HEK293 (cell line): ENCODE measurements around the gene OSBP.

Experiments used
- CTCF ChIA-PET: fragments of 350-600 bp; formaldehyde crosslinking; extraction: SDS; loops from one replicate; lab custom pipeline; 2021; ENCODE audit warnings: antibody characterized with exemption; lab: Yijun Ruan, JAX
- POLR2A ChIA-PET: fragments of 300-600 bp; formaldehyde crosslinking; extraction: SDS; loops from one replicate; lab custom pipeline; 2020; ENCODE audit warnings: antibody characterized with exemption, inconsistent platforms; lab: Yijun Ruan, JAX
- H3K27ac ChIP-seq: fragments of 200-500 bp; sonication (Bioruptor generic); 2 replicates; pipeline ENCODE4 v1.5.1; 2014; ENCODE audit warnings: low read depth, low read length, control low read depth, inconsistent platforms; ENCODE audit errors: extremely low read depth
- H3K36me3 ChIP-seq, 2 experiments: fragments of 200-500 bp in 1 of 2; sonication (Bioruptor generic) in 1 of 2; 1 replicate in 1 of 2; 2 replicates in 1 of 2; pipeline ENCODE4 v1.5.1; 2014 to 2017; ENCODE audit warnings: inconsistent platforms in 2 of 2, low read length in 2 of 2; ENCODE audit not compliant: control insufficient read depth in 2 of 2, insufficient read depth in 1 of 2
- H3K4me1 ChIP-seq: fragments of 200-500 bp; sonication (Bioruptor generic); 2 replicates; pipeline ENCODE4 v1.5.1; 2014; ENCODE audit warnings: mild to moderate bottlenecking, low read length, inconsistent platforms; ENCODE audit not compliant: control insufficient read depth, insufficient read depth
- H3K4me3 ChIP-seq: 2 replicates; pipeline ENCODE4 v1.5.1; 2011; ENCODE audit warnings: low read depth, mild to moderate bottlenecking, control low read depth, low read length, moderate library complexity
- H3K9me3 ChIP-seq: fragments of 200-500 bp; sonication (Bioruptor generic); 2 replicates; pipeline ENCODE4 v1.5.1; 2014; ENCODE audit warnings: low read depth, low read length, inconsistent platforms; ENCODE audit not compliant: control insufficient read depth, insufficient read depth
- SP2 ChIP-seq: fragments of 450-650 bp; formaldehyde crosslinking; IDR thresholded peaks from 2 replicates; pipeline ENCODE4 v1.5.1; 2016; ENCODE audit warnings: missing biosample characterization, missing genetic modification characterization
- ZBTB20 ChIP-seq: fragments of 450-650 bp; formaldehyde crosslinking; IDR thresholded peaks from 2 replicates; pipeline ENCODE4 v1.5.1; 2016; ENCODE audit warnings: missing biosample characterization, missing genetic modification characterization
- ZBTB48 ChIP-seq: fragments of 450-650 bp; formaldehyde crosslinking; IDR thresholded peaks from 2 replicates; pipeline ENCODE4 v1.5.1; 2016; ENCODE audit warnings: missing biosample characterization, missing genetic modification characterization
- ZNF211 ChIP-seq: fragments of 450-650 bp; formaldehyde crosslinking; IDR thresholded peaks from 2 replicates; pipeline ENCODE4 v1.5.1; 2016; ENCODE audit warnings: low read depth, missing biosample characterization, missing genetic modification characterization
- ZNF214 ChIP-seq: fragments of 450-650 bp; formaldehyde crosslinking; IDR thresholded peaks from 2 replicates; pipeline ENCODE4 v1.5.1; 2017; ENCODE audit warnings: missing biosample characterization, mild to moderate bottlenecking, missing genetic modification characterization, borderline replicate concordance
- ZNF335 ChIP-seq: fragments of 450-650 bp; formaldehyde crosslinking; conservative IDR thresholded peaks from 2 replicates; pipeline ENCODE4 v1.5.1; 2016; ENCODE audit warnings: missing biosample characterization, missing genetic modification characterization
- ZNF626 ChIP-seq: fragments of 450-650 bp; sonication (Bioruptor Pico); formaldehyde crosslinking; IDR thresholded peaks from 2 replicates; pipeline ENCODE4 v1.5.1; 2018; ENCODE audit warnings: missing biosample characterization, missing genetic modification characterization, inconsistent platforms
- TF ChIP-seq, protein P1 (sequence below): fragments of 450-650 bp; formaldehyde crosslinking; IDR thresholded peaks from 2 replicates; pipeline ENCODE4 v1.5.1; 2016; ENCODE audit warnings: missing biosample characterization, missing genetic modification characterization
- TF ChIP-seq, protein P2 (sequence below): fragments of 450-650 bp; formaldehyde crosslinking; IDR thresholded peaks from 2 replicates; pipeline ENCODE4 v1.5.1; 2016; ENCODE audit warnings: missing biosample characterization, missing genetic modification characterization, low read depth

OSBP gene

DNA sequence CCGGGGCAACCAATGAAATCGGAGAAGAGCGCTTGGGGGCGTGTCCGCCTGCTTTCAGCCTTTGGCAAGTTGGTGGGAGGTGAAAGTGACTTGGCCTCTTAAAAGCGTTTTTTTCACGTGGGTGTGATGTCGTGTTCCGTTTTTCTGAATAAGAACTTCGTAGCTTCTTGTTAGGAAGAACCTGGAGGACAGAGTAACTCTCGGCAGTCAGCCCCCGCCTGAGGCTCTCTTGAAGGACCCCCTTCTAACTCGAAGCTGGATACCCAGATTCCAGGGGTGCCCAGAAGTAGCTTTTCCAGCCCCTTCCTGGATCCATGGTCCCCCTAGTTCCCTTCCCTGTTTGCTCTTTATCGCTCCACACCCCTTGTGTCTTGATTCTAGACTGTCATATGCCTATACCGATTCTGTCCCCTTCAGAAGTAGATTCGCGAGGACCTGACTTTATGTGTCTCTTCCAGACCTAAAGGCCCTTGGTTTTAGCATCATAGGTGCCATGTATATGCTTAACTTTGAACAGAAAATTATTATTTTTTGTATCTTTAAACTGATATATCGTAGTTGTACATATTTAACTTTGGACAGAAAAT lies 915 bp upstream of the OSBP start (continued):
- TF ChIP-seq, protein P1, sequence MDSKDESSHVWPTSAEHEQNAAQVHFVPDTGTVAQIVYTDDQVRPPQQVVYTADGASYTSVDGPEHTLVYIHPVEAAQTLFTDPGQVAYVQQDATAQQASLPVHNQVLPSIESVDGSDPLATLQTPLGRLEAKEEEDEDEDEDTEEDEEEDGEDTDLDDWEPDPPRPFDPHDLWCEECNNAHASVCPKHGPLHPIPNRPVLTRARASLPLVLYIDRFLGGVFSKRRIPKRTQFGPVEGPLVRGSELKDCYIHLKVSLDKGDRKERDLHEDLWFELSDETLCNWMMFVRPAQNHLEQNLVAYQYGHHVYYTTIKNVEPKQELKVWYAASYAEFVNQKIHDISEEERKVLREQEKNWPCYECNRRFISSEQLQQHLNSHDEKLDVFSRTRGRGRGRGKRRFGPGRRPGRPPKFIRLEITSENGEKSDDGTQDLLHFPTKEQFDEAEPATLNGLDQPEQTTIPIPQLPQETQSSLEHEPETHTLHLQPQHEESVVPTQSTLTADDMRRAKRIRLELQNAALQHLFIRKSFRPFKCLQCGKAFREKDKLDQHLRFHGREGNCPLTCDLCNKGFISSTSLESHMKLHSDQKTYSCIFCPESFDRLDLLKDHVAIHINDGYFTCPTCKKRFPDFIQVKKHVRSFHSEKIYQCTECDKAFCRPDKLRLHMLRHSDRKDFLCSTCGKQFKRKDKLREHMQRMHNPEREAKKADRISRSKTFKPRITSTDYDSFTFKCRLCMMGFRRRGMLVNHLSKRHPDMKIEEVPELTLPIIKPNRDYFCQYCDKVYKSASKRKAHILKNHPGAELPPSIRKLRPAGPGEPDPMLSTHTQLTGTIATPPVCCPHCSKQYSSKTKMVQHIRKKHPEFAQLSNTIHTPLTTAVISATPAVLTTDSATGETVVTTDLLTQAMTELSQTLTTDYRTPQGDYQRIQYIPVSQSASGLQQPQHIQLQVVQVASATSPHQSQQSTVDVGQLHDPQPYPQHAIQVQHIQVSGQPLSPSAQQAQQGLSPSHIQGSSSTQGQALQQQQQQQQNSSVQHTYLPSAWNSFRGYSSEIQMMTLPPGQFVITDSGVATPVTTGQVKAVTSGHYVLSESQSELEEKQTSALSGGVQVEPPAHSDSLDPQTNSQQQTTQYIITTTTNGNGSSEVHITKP, result peak; percentile 96
- TF ChIP-seq ZNF211 (no peak), ZBTB20 (tag by site-specific recombination) (peak; percentile 94)

DNA sequence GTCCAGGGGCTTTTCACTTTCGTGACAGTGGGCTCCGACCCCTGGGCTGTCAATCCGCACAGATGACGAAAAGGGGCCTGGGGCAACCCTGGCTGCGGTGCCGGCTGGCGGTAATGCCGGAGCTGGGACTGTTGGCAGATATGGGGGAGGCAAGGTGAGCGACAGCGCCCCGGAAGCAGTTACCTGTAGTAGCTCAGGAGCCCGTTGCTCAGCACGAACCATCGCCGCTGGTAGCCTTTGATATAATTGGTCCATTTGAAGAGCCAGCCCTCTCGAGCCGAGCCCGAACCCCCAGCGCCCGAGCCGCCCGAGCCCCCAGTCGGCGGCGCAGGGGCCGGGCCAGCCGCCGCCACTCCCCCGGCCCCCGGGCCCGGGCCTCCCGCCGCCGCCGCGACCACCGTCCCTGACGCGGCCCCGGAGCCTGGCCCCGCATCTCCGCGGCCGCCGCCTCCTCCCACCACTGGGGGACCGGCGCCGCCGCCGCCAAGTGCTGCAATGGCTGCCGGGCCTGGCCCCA lies 396 bp downstream of the OSBP start:
- TF ChIP-seq, protein P2, sequence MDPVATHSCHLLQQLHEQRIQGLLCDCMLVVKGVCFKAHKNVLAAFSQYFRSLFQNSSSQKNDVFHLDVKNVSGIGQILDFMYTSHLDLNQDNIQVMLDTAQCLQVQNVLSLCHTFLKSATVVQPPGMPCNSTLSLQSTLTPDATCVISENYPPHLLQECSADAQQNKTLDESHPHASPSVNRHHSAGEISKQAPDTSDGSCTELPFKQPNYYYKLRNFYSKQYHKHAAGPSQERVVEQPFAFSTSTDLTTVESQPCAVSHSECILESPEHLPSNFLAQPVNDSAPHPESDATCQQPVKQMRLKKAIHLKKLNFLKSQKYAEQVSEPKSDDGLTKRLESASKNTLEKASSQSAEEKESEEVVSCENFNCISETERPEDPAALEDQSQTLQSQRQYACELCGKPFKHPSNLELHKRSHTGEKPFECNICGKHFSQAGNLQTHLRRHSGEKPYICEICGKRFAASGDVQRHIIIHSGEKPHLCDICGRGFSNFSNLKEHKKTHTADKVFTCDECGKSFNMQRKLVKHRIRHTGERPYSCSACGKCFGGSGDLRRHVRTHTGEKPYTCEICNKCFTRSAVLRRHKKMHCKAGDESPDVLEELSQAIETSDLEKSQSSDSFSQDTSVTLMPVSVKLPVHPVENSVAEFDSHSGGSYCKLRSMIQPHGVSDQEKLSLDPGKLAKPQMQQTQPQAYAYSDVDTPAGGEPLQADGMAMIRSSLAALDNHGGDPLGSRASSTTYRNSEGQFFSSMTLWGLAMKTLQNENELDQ, result no peak
- TF ChIP-seq SP2 (tag by site-specific recombination) (peak; percentile 11; the same call in 1 of the 2 replicates), ZNF335 (tag by site-specific recombination) (peak; percentile 39; the same call in 1 of the 2 replicates)
- TF ChIP-seq, all 188 proteins: peak for 2
- POLR2A ChIA-PET, result interaction anchor here (1.2 to 3.2 kb wide), 9 partner anchors 17 to 195 kb away, joined by 3 to 39 read pairs (median 5); partner anchors contain the start of genes MRPL16, PATL1 and STX3
- H3K27ac ChIP-seq, result peak overlapping the region; percentile 63; the same call in 1 of the 2 replicates
- CTCF ChIA-PET, result interaction anchor here (0.7 to 1.5 kb wide), 3 partner anchors 65 to 78 kb away, joined by 3 to 6 read pairs (median 4); no protein-coding TSS in a partner anchor
- H3K4me3 ChIP-seq, result peak overlapping the region; percentile 79
- no peaks in the 10 kb centered on the region for H3K4me1 ChIP-seq
- H3K36me3 ChIP-seq, result peaks cover 0 to 18% of the 10 kb centered on the region in 2 experiments; a peak in 1 of 3 replicates
- H3K9me3 ChIP-seq, result no peaks in the 10 kb centered on the region

DNA sequence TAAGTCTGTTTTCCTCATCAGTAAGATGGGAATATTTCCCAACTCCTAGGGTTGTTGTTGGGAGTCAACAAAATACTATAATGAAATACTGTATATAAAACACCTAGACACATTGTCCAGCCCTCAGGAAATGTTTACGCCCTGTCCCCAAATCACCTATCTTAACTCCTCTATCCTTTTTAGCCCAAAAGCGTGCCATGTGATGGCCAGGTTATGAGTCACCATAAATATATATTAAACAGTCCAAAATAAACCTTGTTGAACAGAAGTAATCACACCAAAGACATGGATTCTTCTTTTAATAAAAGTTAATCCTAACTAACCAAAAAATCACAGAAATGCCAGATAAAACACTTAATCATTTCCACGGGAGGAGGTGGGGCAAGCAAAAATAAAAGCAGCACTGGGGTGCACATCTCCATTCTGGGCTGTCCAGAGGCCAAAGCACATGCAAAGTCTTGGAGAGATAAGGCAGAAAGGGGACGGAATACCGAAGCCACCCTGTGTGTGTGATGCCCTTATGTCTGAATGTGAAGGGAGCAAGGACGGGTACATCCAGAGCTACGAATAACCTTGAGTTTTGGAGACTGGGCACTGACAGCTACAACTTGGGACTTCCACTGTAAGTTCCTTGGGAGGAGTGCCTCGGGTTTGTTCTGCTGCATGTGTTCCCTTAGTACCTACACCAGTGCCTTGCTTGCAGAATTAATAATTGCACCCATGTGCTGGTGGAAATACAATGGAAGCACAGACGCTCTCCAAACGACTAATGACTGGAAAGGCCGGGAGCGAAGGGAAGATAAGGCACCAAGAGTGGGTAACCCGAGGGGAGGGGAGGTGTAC lies 1.1 kb downstream of the OSBP start:
- TF ChIP-seq ZNF214 (tag by site-specific recombination) (no peak), ZBTB48 (0 out of 2 replicates have a peak, but pooled peaks have one; percentile 29), ZNF626 (tag by site-specific recombination) (no peak), ZNF335 (tag by site-specific recombination) (peak; percentile 54; the same call in 1 of the 2 replicates)
- TF ChIP-seq, all 188 proteins: peak for 2
- CTCF ChIA-PET, result interaction anchor here (1.4 to 1.5 kb wide), 2 partner anchors 66 to 77 kb away, joined by 4 to 6 read pairs; no protein-coding TSS in a partner anchor
- H3K4me1 ChIP-seq, result no peaks in the 10 kb centered on the region
- POLR2A ChIA-PET, result interaction anchor here (0.7 to 3.2 kb wide), 6 partner anchors 16 to 196 kb away, joined by 3 to 39 read pairs (median 6); partner anchors contain the start of genes MRPL16 and PATL1
- H3K9me3 ChIP-seq, result no peaks in the 10 kb centered on the region
- peak overlapping the region; percentile 79 for H3K4me3 ChIP-seq
- H3K36me3 ChIP-seq, result peaks cover 7 to 24% of the 10 kb centered on the region in 2 experiments; a peak in 2 of 3 replicates
- H3K27ac ChIP-seq, result no peak overlapping the region
